H1 (cell line): ENCODE data around the gene TSPAN16.

Experiments
- ASH2L ChIP-seq: fragments of 200-600, 300-600 bp; sonication (generic); IDR thresholded peaks from one replicate; pipeline ENCODE4 v1.7.1; 2017; ENCODE audit warnings: low read length
- ATF2 ChIP-seq: IDR thresholded peaks from 2 replicates; pipeline ENCODE4 v1.6.1; 2012; ENCODE audit warnings: low read length, inconsistent platforms
- CTCF ChIP-seq, 3 experiments: IDR thresholded peaks; 1 replicate in 2 of 3; 2 replicates in 1 of 3; pipeline versions ENCODE4 v1.5.1 to v1.6.1; 2011; ENCODE audit warnings: low read length in 3 of 3, mild to moderate bottlenecking in 3 of 3, inconsistent platforms in 2 of 3, low read depth in 1 of 3, moderate library complexity in 1 of 3; ENCODE audit not compliant: insufficient read depth in 1 of 3; ENCODE audit errors: control extremely low read depth in 1 of 3
- EP300 ChIP-seq, 2 experiments: IDR thresholded peaks; 1 replicate in 1 of 2; 2 replicates in 1 of 2; pipeline ENCODE4 v1.6.1; 2011 to 2012; ENCODE audit warnings: low read depth in 2 of 2, low read length in 2 of 2, mild to moderate bottlenecking in 2 of 2, borderline replicate concordance in 1 of 2, inconsistent platforms in 1 of 2, moderate library complexity in 1 of 2
- EZH2 ChIP-seq: fragments of 200-600 bp; sonication (generic); IDR thresholded peaks from 2 replicates; pipeline ENCODE4 v1.7.1; 2012; ENCODE audit warnings: low read depth, mild to moderate bottlenecking, moderate library complexity, low read length, inconsistent platforms; ENCODE audit not compliant: severe bottlenecking
- JUND ChIP-seq: IDR thresholded peaks from 2 replicates; pipeline ENCODE4 v1.6.1; 2011; ENCODE audit warnings: mild to moderate bottlenecking, improper control_type of control experiment, low read length
- POLR2A ChIP-seq, 2 experiments: IDR thresholded peaks; 1 replicate in 1 of 2; 2 replicates in 1 of 2; pipeline ENCODE4 v1.6.1; 2011; ENCODE audit warnings: low read depth in 2 of 2, low read length in 2 of 2, mild to moderate bottlenecking in 2 of 2; ENCODE audit errors: control extremely low read depth in 1 of 2
- RXRA ChIP-seq: IDR thresholded peaks from 2 replicates; pipeline ENCODE4 v1.6.1; 2011; ENCODE audit warnings: low read depth, mild to moderate bottlenecking, low read length, moderate library complexity; ENCODE audit not compliant: insufficient read depth
- SUZ12 ChIP-seq: fragments of 200-600 bp; sonication (generic); IDR thresholded peaks from 2 replicates; pipeline ENCODE4 v1.6.1; 2012; ENCODE audit warnings: mild to moderate bottlenecking, inconsistent platforms, low read length, moderate library complexity, mixed read lengths
- TAF1 ChIP-seq: IDR thresholded peaks from 2 replicates; pipeline ENCODE4 v1.6.1; 2011; ENCODE audit warnings: mild to moderate bottlenecking, low read depth, low read length
- USF2 ChIP-seq: IDR thresholded peaks from 2 replicates; pipeline ENCODE4 v1.6.1; 2011; ENCODE audit warnings: low read length, improper control_type of control experiment

- TF ChIP-seq USF2 (no peak), CTCF (IDR thresholded peaks at IDR 0.05; ENCODE audit: control extremely low read depth in 1 of 3, insufficient read depth in 1 of 3, low read depth in 1 of 3, low read length in 3 of 3) (no peak), ATF2 (no peak), JUND (no peak), POLR2A (IDR thresholded peaks at IDR 0.05; ENCODE audit: control extremely low read depth in 1 of 2, low read depth in 2 of 2, low read length in 2 of 2) (no peak), EZH2 (no peak), ASH2L (no peak), RXRA (no peak), TAF1 (no peak), SUZ12 (no peak), EP300 (IDR thresholded peaks at IDR 0.05; ENCODE audit: borderline replicate concordance in 1 of 2, low read depth in 2 of 2, low read length in 2 of 2) (no peak)
These were observed 28.9 kb downstream of the TSPAN16 start for GRCh38 chr19:11324748-11325389.
